AG04449 (cell line): Measurements from ENCODE around the gene CYBRD1.
A peak's percentile ranks its signal among the peaks of the same experiment; 100 is the strongest.

Source experiments
- CTCF ChIA-PET: fragments of 350-600 bp; formaldehyde crosslinking; extraction: SDS; loops from one replicate; lab custom pipeline; 2021; ENCODE audit warnings: antibody characterized with exemption; lab: Yijun Ruan, JAX
- POLR2A ChIA-PET: fragments of 400-600, 350-600 bp; formaldehyde crosslinking; extraction: SDS; loops from one replicate; lab custom pipeline; 2020; ENCODE audit warnings: antibody characterized with exemption, inconsistent platforms; lab: Yijun Ruan, JAX
- DNase-seq: peaks from one replicate; pipeline ENCODE4 v3.0.0-alpha.2; 2010; ENCODE audit warnings: low read depth, low spot score
- H3K4me3 ChIP-seq: 2 replicates; pipeline ENCODE4 v1.5.1; 2011; ENCODE audit warnings: low read depth, mild to moderate bottlenecking, control low read depth, low read length
- TF ChIP-seq, protein P1 (sequence below): IDR thresholded peaks from one replicate; pipeline ENCODE4 v1.5.1; 2011; ENCODE audit warnings: mild to moderate bottlenecking, moderate library complexity, low read length, control low read depth, inconsistent platforms; ENCODE audit not compliant: insufficient read depth; ENCODE audit errors: missing control alignments

CYBRD1 gene

DNA sequence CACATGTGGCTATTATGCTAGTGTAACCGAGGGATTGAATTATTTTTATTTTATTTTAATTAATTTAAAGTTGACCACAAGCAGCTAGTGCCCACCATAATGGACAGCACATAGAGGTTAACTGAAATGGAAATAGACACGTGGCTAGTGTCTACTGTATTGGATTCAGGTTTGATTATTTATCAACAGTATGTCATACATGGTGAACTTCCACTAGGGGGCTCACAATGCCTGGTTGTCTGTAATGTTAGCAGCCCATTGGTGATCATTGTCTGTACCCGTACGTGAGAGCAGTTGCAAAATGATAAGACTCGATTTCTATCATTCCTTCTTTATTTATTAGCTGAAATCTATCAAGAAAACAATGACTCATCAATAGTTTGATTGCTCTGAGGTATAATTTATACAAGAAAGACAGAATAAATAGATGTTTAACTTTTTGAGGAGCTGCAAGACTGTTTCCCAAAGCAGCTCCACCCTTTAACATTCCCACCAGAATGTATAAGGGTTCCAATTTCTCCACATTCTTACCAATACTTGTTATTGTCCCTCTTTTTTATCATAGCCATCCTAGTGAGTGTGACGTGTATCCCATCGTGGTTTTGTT is 76.5 kb downstream of the CYBRD1 start:
- no peak for DNase-seq
- ChIA-PET POLR2A (no interaction called here), CTCF (interaction anchor here (0.7 to 9.0 kb wide), 28 partner anchors 8 to 541 kb away, joined by 3 to 116 read pairs (median 6); no protein-coding TSS in a partner anchor)
- TF ChIP-seq, protein P1, sequence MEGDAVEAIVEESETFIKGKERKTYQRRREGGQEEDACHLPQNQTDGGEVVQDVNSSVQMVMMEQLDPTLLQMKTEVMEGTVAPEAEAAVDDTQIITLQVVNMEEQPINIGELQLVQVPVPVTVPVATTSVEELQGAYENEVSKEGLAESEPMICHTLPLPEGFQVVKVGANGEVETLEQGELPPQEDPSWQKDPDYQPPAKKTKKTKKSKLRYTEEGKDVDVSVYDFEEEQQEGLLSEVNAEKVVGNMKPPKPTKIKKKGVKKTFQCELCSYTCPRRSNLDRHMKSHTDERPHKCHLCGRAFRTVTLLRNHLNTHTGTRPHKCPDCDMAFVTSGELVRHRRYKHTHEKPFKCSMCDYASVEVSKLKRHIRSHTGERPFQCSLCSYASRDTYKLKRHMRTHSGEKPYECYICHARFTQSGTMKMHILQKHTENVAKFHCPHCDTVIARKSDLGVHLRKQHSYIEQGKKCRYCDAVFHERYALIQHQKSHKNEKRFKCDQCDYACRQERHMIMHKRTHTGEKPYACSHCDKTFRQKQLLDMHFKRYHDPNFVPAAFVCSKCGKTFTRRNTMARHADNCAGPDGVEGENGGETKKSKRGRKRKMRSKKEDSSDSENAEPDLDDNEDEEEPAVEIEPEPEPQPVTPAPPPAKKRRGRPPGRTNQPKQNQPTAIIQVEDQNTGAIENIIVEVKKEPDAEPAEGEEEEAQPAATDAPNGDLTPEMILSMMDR, result peak; percentile 79
- H3K4me3 ChIP-seq, result no peak overlapping the region

DNA sequence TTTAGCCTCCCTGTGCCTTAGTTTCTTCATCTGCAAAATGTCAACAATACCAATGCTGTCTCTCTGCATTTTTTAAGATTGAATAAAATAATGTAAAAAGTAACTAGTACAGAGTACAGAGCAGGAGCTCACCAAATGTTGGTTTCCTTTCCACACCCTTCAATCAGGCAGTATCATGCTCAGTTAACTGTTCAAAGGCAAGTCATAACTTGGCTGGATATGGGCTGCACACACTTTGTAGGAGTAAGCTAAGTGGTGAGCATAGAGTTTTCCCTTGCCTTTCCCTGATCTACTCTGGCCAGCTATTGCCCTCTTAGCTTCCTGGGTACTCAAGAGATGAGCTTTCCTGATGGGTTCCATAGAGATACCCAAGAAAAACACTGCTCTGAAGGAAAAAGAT is 77.9 kb downstream of the CYBRD1 start:
- no peak overlapping the region for H3K4me3 ChIP-seq
- ChIA-PET CTCF (interaction anchor here (0.8 to 9.0 kb wide), 15 partner anchors 10 to 529 kb away, joined by 3 to 116 read pairs (median 5); no protein-coding TSS in a partner anchor), POLR2A (no interaction called here)
- TF ChIP-seq, protein P1, result no peak
- DNase-seq, result no peak

DNA sequence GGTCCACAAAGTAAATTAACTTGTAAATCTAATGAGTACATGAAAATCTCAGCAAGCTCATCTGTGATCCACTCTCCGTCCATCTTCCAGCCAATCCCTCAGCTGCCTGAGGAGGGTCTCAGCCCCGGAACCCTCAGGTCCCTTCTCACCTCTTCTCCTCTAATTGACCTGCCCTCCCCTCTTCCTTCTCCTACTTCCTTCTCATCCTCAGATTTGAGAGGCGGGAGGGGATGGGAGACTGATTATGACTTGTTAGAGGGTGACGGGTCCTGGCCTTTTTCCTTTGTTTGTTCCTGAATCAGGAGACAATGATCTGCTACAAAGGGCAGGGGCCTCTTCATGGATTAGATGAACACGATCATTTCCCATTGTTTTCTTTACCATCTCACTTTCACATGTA is 80.1 kb downstream of the CYBRD1 start:
- POLR2A ChIA-PET, result no interaction called here
- DNase-seq, result no peak
- CTCF ChIA-PET, result interaction anchor here (0.7 to 9.0 kb wide), 6 partner anchors 12 to 105 kb away, joined by 3 to 116 read pairs (median 3); no protein-coding TSS in a partner anchor
- TF ChIP-seq, protein P1, result no peak
- H3K4me3 ChIP-seq, result no peak overlapping the region
